Measurements from ENCODE around the gene DYNLRB1. TPM values are rescaled to one million over a fixed set of nuclear protein-coding genes. Genes with fewer than 3 reads are reported as not detected.
A peak's percentile ranks its signal among the peaks of the same experiment; 100 is the strongest.
"Not testable (repeated sequence)": the region's sequence is repeated elsewhere in the genome, so short reads cannot be mapped to it uniquely, and the experiment has no call there.

Gene DYNLRB1
- total RNA-seq, 1 experiment from 2014 or later, result 223 TPM

- in situ Hi-C loops (cut with HindIII; ENCODE audit: low pct_unique_long_range_greater_than_20kb, low sequenced_read_pairs), result no loop called here
Observed at GRCh38 chr20:34506480-34506879, 9.7 kb upstream of the DYNLRB1 start.

DNA sequence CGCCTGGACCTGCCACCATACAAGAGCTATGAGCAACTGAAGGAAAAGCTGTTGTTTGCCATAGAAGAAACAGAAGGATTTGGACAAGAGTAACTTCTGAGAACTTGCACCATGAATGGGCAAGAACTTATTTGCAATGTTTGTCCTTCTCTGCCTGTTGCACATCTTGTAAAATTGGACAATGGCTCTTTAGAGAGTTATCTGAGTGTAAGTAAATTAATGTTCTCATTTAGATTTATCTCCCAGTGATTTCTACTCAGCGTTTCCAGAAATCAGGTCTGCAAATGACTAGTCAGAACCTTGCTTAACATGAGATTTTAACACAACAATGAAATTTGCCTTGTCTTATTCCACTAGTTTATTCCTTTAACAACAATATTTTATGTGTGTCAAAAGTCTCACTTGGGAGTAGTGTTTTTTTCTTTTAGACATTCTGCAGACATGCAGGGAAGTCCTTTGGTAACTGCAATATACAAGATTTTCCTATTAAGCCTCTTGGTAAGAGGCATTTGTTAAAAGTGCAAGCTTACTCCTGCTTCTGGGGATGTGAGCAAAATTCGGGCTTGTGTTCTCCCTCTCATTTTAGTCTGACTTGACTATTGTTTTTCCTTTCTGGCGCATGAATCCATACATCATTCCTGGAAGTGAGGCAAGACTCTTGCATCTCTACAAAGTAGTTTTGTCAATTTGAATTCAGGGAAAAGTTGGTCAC, 8.4 kb upstream of the DYNLRB1 start:
- in situ Hi-C loops (cut with HindIII; ENCODE audit: low pct_unique_long_range_greater_than_20kb, low sequenced_read_pairs), result no loop called here
- no peak for DNase-seq (ENCODE audit: low read depth, low spot score)

More at GRCh38 chr20:34506480-34506879, 9.7 kb upstream of the DYNLRB1 start:
- no peak for DNase-seq (ENCODE audit: low read depth, low spot score)

GRCh38 chr20:34510575-34510974, 5.6 kb upstream of the DYNLRB1 start:
- in situ Hi-C loops (cut with HindIII; ENCODE audit: low pct_unique_long_range_greater_than_20kb, low sequenced_read_pairs), result no loop called here
- no peak for DNase-seq (ENCODE audit: low read depth, low spot score)

GRCh38 chr20:34511891-34512265, 4.3 kb upstream of the DYNLRB1 start:
- DNase-seq (ENCODE audit: low read depth, low spot score), result no peak
- in situ Hi-C loops (cut with HindIII; ENCODE audit: low pct_unique_long_range_greater_than_20kb, low sequenced_read_pairs), result no loop called here

DNA sequence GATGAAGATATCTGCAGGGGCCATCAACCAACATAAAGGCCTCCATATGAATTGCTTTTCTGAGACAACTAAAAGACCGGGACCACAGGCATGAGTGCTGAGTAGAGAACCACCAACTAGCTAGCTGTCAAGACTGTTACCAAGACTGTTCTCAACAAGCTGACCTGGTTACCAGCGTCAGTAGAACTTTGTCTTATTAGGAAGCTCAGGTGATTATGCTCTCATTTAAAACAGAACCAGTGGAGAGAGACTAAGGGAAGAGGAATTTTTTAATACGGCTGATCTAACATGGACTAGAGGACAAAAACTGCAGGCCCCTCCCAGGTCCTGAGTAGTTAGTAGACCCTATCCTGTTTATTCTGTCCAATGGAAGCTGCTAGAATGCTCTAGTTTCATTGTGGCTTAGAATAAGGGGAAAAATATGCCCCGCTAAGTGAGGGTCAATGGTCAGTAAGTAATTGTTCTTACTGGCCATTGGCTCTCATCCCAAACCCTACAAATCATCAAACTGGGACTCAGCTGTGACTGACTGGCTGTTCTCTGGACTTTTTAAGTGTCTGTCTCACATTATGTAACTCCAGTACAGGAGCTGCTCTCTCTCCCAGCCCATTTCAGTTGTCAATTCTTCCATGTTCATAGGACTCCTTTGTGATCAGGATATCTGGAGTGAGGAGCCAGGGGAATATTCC, 3.8 kb upstream of the DYNLRB1 start:
- no peak for DNase-seq (ENCODE audit: low read depth, low spot score)
- in situ Hi-C loops (cut with HindIII; ENCODE audit: low pct_unique_long_range_greater_than_20kb, low sequenced_read_pairs), result no loop called here

- no peak for DNase-seq (ENCODE audit: low read depth, low spot score)
- in situ Hi-C loops (cut with HindIII; ENCODE audit: low pct_unique_long_range_greater_than_20kb, low sequenced_read_pairs), result no loop called here
Observed at GRCh38 chr20:34512955-34513419, 3.2 kb upstream of the DYNLRB1 start.

GRCh38 chr20:34514034-34514433, 2.2 kb upstream of the DYNLRB1 start:
- DNase-seq (ENCODE audit: low read depth, low spot score); in situ Hi-C loops (cut with HindIII; ENCODE audit: low pct_unique_long_range_greater_than_20kb, low sequenced_read_pairs): not testable (repeated sequence)

- in situ Hi-C loops (cut with HindIII; ENCODE audit: low pct_unique_long_range_greater_than_20kb, low sequenced_read_pairs), result no loop called here
- DNase-seq (ENCODE audit: low read depth, low spot score), result peak; percentile 13
Observed at GRCh38 chr20:34514897-34515483, 1.2 kb upstream of the DYNLRB1 start.

DNA sequence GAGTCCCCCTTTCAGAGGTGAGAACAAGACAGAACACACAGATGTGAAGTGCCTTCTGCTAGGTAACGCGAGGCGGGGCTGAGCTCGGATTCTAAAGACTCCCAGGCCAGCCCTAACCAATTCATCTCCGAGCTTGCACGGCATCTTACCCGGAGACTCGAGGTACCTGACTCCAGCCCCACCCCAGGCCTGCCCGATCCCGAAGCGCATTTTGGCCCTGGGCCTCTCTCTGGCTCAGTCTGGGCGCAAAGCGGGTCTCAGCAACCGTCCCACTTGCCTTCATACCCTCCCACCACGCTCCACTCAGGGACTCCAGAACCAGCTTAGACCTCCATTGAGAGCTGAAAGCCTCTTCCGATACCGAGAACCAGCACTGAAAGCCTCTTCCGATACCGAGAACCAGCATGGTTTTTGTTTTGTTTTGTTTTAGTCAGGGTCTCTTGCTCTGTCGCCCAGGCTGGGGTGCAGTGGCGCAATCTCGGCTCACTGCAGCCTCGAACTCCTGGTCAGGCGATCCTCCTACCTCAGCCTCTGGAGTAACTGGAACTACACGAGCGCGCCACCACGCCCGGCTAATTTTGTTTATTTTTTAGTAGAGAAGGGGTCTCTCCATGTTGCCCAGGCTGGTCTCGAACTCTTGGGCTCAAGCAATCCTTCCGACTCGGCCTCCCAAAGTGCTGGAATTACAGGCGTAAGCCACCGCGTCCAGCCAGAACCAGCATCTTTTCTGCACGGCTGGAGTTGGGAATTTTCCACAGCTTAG, 557 bp upstream of the DYNLRB1 start:
- in situ Hi-C loops (cut with HindIII; ENCODE audit: low pct_unique_long_range_greater_than_20kb, low sequenced_read_pairs), result no loop called here

GRCh38 chr20:34517114-34517505, 888 bp downstream of the DYNLRB1 start:
- in situ Hi-C loops (cut with HindIII; ENCODE audit: low pct_unique_long_range_greater_than_20kb, low sequenced_read_pairs), result no loop called here
- DNase-seq (ENCODE audit: low read depth, low spot score), result no peak

More for the DNA sequence above, 557 bp upstream of the DYNLRB1 start:
- peak; percentile 64 for DNase-seq (ENCODE audit: low read depth, low spot score)

- in situ Hi-C loops (cut with HindIII; ENCODE audit: low pct_unique_long_range_greater_than_20kb, low sequenced_read_pairs); DNase-seq (ENCODE audit: low read depth, low spot score): not testable (repeated sequence)
Observed at GRCh38 chr20:34518863-34519262, 2.6 kb downstream of the DYNLRB1 start.

DNA sequence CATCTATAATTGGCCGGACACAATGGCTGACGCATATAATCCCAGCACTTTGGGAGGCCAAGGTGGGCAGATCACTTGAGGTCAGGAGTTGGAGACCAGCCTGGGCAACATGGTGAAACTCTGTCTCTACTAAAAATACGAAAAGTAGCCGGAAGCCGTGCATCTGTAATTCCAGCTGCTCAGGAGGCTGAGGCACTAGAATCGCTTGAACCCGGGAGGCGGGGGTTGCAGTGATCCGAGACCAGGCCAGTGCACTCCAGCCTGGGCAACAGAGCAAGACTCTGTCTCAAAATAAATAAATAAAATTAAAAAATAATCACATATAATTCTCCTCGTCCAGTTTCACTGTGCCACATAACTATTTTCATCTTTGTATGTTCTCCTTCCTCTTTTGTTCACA, 3.6 kb downstream of the DYNLRB1 start:
- in situ Hi-C loops (cut with HindIII; ENCODE audit: low pct_unique_long_range_greater_than_20kb, low sequenced_read_pairs); DNase-seq (ENCODE audit: low read depth, low spot score): not testable (repeated sequence)

- DNase-seq (ENCODE audit: low read depth, low spot score), result peak; percentile 60
- in situ Hi-C loops (cut with HindIII; ENCODE audit: low pct_unique_long_range_greater_than_20kb, low sequenced_read_pairs), result no loop called here
Observed at GRCh38 chr20:34522969-34523871, 7.0 kb downstream of the DYNLRB1 start.

DNA sequence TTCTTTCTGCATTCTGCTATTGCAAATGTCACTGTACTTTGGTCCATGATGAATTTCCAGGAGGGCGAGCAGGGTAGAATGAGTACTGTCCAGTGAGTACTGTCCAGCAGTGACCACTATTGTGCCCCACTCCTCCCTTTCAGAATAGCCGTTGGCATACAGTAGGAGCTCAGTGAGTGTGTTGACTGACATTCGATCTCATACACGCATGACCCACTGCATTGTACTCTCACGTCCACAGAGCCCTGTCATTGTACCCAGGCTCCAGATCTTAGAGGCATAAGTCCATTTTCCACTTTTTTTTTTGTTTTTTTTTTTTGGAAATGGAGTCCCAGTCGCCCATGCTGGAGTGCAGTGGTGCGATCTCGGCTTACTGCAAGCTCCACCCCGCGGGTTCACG, 8.2 kb downstream of the DYNLRB1 start:
- DNase-seq (ENCODE audit: low read depth, low spot score), result no peak
- in situ Hi-C loops (cut with HindIII; ENCODE audit: low pct_unique_long_range_greater_than_20kb, low sequenced_read_pairs), result no loop called here

DNA sequence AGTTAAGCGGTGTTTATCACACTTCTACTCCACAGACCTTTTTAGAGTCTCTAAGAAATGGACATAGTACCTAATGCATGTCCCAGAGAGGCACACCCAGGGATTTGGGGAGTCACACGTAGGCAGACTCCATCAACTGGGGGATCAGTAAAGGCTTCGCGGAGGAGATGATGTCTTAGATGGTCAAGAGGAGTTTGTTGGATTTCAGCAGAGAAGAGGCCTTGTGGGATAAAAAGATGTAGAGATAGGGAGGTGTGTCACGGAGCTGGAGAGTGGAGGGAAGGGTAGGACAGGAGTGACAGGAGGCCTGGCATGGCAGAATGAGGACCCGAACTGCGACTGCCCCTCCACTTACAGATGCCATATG, 9.1 kb downstream of the DYNLRB1 start:
- in situ Hi-C loops (cut with HindIII; ENCODE audit: low pct_unique_long_range_greater_than_20kb, low sequenced_read_pairs), result no loop called here

GRCh38 chr20:34525709-34526416, 9.6 kb downstream of the DYNLRB1 start:
- DNase-seq (ENCODE audit: low read depth, low spot score), result peak; percentile 16
- in situ Hi-C loops (cut with HindIII; ENCODE audit: low pct_unique_long_range_greater_than_20kb, low sequenced_read_pairs), result no loop called here

More for the DNA sequence above, 9.1 kb downstream of the DYNLRB1 start:
- no peak for DNase-seq (ENCODE audit: low read depth, low spot score)

- DNase-seq (ENCODE audit: low read depth, low spot score), result no peak
- in situ Hi-C loops (cut with HindIII; ENCODE audit: low pct_unique_long_range_greater_than_20kb, low sequenced_read_pairs), result no loop called here
Observed at GRCh38 chr20:34526466-34526865, 10.2 kb downstream of the DYNLRB1 start.
